ENCODE results near the gene IL16.

GRCh38 chr15:81330366-81331090 lies 133.8 kb downstream of the IL16 start:
- TF ChIP-seq, protein P1, sequence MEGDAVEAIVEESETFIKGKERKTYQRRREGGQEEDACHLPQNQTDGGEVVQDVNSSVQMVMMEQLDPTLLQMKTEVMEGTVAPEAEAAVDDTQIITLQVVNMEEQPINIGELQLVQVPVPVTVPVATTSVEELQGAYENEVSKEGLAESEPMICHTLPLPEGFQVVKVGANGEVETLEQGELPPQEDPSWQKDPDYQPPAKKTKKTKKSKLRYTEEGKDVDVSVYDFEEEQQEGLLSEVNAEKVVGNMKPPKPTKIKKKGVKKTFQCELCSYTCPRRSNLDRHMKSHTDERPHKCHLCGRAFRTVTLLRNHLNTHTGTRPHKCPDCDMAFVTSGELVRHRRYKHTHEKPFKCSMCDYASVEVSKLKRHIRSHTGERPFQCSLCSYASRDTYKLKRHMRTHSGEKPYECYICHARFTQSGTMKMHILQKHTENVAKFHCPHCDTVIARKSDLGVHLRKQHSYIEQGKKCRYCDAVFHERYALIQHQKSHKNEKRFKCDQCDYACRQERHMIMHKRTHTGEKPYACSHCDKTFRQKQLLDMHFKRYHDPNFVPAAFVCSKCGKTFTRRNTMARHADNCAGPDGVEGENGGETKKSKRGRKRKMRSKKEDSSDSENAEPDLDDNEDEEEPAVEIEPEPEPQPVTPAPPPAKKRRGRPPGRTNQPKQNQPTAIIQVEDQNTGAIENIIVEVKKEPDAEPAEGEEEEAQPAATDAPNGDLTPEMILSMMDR (conservative IDR thresholded peaks at IDR 0.05 in 1 of 2, IDR thresholded peaks at IDR 0.05 in 1 of 2; ENCODE audit: extremely low read depth in 1 of 2, insufficient read depth in 1 of 2, low read depth in 1 of 2, low read length in 2 of 2) = no peak
- no peak for TF ChIP-seq EZH2 (IDR thresholded peaks at IDR 0.05; ENCODE audit: borderline replicate concordance, low read length)

All from mammary epithelial cell (primary cell).